ENCODE results near the gene NBPF12.
"Not testable (repeated sequence)": the region's sequence is repeated elsewhere in the genome, so short reads cannot be mapped to it uniquely, and the experiment has no call there.

NBPF12 gene

GRCh38 chr1:146985855-146986254, 47.7 kb downstream of the NBPF12 start:
- DNase-seq = not testable (repeated sequence)

- DNase-seq = not testable (repeated sequence)
Measured at GRCh38 chr1:146986450-146986849, 48.3 kb downstream of the NBPF12 start.

DNA sequence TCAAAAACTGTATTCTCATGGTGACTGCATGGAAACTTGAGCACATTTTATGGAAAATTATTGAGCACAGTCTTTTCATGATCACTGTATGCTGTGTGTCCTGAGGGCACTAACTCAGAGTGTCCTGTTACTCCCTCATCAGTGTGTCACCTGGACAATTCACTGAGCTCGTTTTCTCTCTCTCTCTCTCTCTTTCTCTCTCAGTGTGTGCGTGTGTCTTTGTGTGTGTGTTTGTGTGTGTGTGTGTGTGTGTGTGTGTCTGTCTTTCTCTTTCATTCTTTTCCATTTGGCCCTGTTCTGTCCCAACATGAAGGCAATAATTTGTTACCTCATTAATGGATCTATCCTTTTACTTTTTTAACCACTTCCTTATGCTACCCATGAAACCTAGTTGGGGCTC, 49.4 kb downstream of the NBPF12 start:
- DNase-seq = not testable (repeated sequence)

GRCh38 chr1:146989455-146989854, 51.3 kb downstream of the NBPF12 start:
- DNase-seq = not testable (repeated sequence)

- not testable (repeated sequence) for DNase-seq
Measured at GRCh38 chr1:147008495-147008894, 70.4 kb downstream of the NBPF12 start.

GRCh38 chr1:147026975-147027374, 88.9 kb downstream of the NBPF12 start:
- DNase-seq = not testable (repeated sequence)

GRCh38 chr1:147030066-147030653, 92.0 kb downstream of the NBPF12 start:
- not testable (repeated sequence) for DNase-seq

DNA sequence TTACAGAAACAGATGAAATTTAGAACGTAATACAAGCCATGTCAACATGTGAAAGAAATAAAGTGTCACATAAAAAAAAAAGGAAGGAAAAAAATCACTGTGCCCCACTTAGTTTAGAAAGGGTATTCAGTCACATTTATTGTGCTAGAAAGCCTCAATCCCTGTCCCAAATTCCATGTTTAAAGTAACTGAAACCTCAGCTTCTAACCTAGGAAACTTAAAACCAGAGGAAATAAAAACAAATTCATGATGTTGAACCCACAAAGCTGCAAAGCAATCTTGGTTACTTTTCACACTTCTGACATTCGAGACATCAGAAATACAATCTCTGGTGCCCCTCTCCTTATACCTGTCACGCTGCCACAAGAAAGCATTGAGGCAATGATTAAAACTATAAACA, 101.8 kb downstream of the NBPF12 start:
- DNase-seq = no peak

DNA sequence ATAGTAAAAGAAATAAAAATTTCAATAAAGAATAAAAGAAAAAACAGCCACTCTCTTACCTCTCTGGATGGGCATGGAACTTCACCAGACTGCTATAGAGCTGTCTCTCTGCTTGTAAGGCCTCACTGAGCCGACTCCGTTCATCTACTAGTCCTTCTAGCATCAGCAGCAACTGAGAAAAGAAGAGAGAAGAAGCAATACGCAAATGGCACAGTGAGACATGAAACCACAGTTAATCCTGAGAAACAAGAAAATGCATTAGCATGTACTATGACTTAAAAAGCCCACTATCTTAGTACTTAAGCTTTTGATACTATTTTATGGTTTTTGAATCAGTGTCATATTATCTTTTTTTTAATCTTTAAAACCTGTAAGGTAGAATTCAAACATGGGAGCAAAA, 104.8 kb downstream of the NBPF12 start:
- DNase-seq = not testable (repeated sequence)

- DNase-seq = not testable (repeated sequence)
Measured at GRCh38 chr1:147044511-147044910, 106.4 kb downstream of the NBPF12 start.
